Lower lobe of right lung (tissue), 2 donors: Measurements from ENCODE around the gene GPD2. TPM values are rescaled to one million over a fixed set of nuclear protein-coding genes. Genes with fewer than 3 reads are reported as not detected.
"Not testable (repeated sequence)": the region's sequence is repeated elsewhere in the genome, so short reads cannot be mapped to it uniquely, and the experiment has no call there.

Source experiments
- ATAC-seq, 2 donors: fragments of 200-7000 bp; cut with Tn5 transposase; one replicate each; pipeline ENCODE4 v1.9.1; 2020 to 2022; ENCODE audit warnings: mild to moderate bottlenecking in 2 of 2, moderate library complexity in 2 of 2
- DNase-seq: peaks from one replicate; pipeline ENCODE4 v3.0.0-alpha.2; 2020
- H3K27ac ChIP-seq: fragments of 200-600 bp; one replicate; pipeline ENCODE4 v1.8.0; 2022
- H3K27me3 ChIP-seq: fragments of 200-600 bp; one replicate; pipeline ENCODE4 v1.8.0; 2022; ENCODE audit warnings: low read depth
- H3K36me3 ChIP-seq: fragments of 200-600 bp; one replicate; pipeline ENCODE4 v1.8.0; 2022; ENCODE audit warnings: mild to moderate bottlenecking
- H3K4me1 ChIP-seq: fragments of 200-600 bp; one replicate; pipeline ENCODE4 v1.8.0; 2022
- H3K4me3 ChIP-seq: fragments of 200-600 bp; one replicate; pipeline ENCODE4 v1.8.0; 2022; ENCODE audit warnings: mild to moderate bottlenecking
- H3K9me3 ChIP-seq: fragments of 200-600 bp; one replicate; pipeline ENCODE4 v1.8.0; 2022
- CTCF ChIP-seq: fragments of 200-600 bp; IDR thresholded peaks from one replicate; pipeline ENCODE4 v1.8.0; 2022; ENCODE audit warnings: antibody characterized with exemption, mild to moderate bottlenecking
- intact Hi-C: fragments of 100-400 bp; cut with DNase I; formaldehyde crosslinking; loops from one replicate; pipeline ENCODE4 v1.11.0; 2022
- total RNA-seq: library from RNA; stranded (reverse); fragmentation: NEBNext Ultra II Directional; extraction: Animal tissue kit (Norgen Biotek cat#: 25700); gene quantifications from one replicate; pipeline ENCODE4 v1.2.1, GENCODE V29; 2021
- donor health status: DM: no; HTN: yes; CAD: no; lungs with severe emphysema.

Gene GPD2
- total RNA-seq, 1 donor from 2014 or later, result 50.4 TPM

DNA sequence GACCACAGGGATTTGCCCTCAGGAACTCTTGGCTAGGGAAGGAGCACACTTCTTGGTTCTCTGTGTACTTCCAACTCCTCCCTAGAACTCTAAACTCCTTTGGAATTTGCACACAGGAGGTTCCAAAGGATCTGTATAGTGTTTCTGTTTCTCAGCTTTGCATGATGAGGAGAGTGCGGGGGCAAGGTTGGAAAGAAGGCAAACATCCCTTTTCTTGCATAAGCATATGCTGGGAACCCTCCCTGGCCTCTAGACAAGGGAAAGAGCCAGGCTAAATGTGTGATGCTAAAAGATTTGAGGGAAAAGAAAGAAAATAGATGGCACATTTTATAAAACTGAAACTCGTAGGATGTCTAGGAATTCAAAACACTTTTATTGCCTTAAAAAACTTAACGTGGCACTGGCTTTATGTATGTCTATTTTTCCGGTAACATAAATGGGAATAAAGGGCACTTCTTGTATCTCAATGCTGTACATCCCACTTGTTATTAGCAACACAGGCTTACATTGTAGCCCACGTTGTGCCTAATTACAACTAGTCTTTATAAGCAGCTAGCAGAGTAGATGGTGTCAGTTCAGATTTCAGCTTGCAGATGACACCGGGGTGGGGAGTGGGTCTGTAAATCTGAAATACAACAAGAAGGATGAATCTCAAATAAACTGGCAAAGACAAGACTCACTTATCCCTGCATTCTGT, 165.8 kb downstream of the GPD2 start:
- no peaks in the 10 kb centered on the region for H3K27me3 ChIP-seq
- intact Hi-C loops, result no loop called here
- DNase-seq, result no peak
- TF ChIP-seq CTCF, result no peak
- no peak for ATAC-seq
- no peaks in the 10 kb centered on the region for H3K4me1 ChIP-seq
- no peaks in the 10 kb centered on the region for H3K36me3 ChIP-seq
- no peaks in the 10 kb centered on the region for H3K9me3 ChIP-seq
- no peak overlapping the region for H3K4me3 ChIP-seq
- H3K27ac ChIP-seq, result no peak overlapping the region

DNA sequence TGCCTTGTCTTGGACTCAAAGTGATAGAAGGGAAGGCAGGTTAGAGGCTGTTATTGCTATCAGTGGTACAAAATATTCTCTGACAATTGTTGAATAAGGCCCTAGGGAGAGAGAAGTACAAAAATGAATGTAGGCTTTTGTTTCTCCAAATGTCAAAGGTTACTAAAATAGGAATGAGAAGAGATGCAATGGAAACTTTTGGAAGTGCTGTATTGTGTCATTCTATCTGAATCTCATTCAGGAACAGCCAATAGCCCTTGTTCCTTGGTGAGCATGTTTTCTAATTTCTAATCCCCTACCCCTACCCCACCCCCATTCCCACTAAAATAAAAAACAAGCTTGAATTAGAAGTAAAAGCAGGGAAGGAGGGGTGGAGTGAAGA, 166.4 kb downstream of the GPD2 start:
- DNase-seq, result no peak
- Histone ChIP-seq H3K9me3 (no peaks in the 10 kb centered on the region), H3K27ac (no peak overlapping the region), H3K36me3 (no peaks in the 10 kb centered on the region), H3K27me3 (no peaks in the 10 kb centered on the region), H3K4me1 (no peaks in the 10 kb centered on the region), H3K4me3 (no peak overlapping the region)
- no peak for TF ChIP-seq CTCF
- no peak for ATAC-seq
- intact Hi-C loops, result no loop called here

GRCh38 chr2:156615836-156616322, 179.7 kb downstream of the GPD2 start:
- no peaks in the 10 kb centered on the region for H3K9me3 ChIP-seq
- DNase-seq (no peak), ATAC-seq (no peak)
- intact Hi-C loops, result no loop called here
- no peaks in the 10 kb centered on the region for H3K27me3 ChIP-seq
- H3K4me1 ChIP-seq, result no peaks in the 10 kb centered on the region
- H3K27ac ChIP-seq, result no peak overlapping the region
- no peak for TF ChIP-seq CTCF
- H3K4me3 ChIP-seq, result no peak overlapping the region
- H3K36me3 ChIP-seq, result no peaks in the 10 kb centered on the region

- H3K4me1 ChIP-seq, intact Hi-C loops, DNase-seq, ATAC-seq, H3K4me3 ChIP-seq, H3K27ac ChIP-seq, H3K9me3 ChIP-seq, H3K27me3 ChIP-seq, H3K36me3 ChIP-seq: not testable (repeated sequence)
Observed at GRCh38 chr2:156618071-156618470, 181.9 kb downstream of the GPD2 start.

GRCh38 chr2:156619021-156619539, 182.9 kb downstream of the GPD2 start:
- no peaks in the 10 kb centered on the region for H3K36me3 ChIP-seq
- no peak overlapping the region for H3K4me3 ChIP-seq
- no peak for ATAC-seq
- TF ChIP-seq CTCF, result no peak
- H3K4me1 ChIP-seq, result no peaks in the 10 kb centered on the region
- H3K27ac ChIP-seq, result no peak overlapping the region
- intact Hi-C loops, result no loop called here
- no peaks in the 10 kb centered on the region for H3K27me3 ChIP-seq
- H3K9me3 ChIP-seq, result no peaks in the 10 kb centered on the region
- DNase-seq, result no peak

DNA sequence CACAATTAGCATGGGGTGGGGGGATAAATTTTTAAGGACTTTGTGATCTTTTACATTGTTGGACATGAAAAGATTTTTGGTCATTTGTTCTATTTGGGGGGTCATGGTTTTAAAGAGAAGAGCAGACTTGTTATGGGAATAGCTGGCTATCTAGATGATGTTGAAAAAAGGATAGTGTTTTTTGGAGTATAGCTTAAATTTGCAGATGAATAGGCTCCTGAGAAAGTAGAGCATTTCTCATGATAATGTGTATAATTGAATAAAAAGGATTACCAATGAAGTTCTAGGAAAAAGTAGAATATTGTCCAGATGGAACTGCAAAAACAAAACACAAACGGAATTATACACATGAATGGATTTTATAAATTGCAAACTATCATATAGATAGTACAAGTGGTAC, 186.3 kb downstream of the GPD2 start:
- no peak for ATAC-seq
- H3K36me3 ChIP-seq, result no peaks in the 10 kb centered on the region
- DNase-seq, result no peak
- peaks cover 4% of the 10 kb centered on the region for H3K9me3 ChIP-seq
- H3K27ac ChIP-seq, result no peak overlapping the region
- intact Hi-C loops, result no loop called here
- no peak for TF ChIP-seq CTCF
- no peaks in the 10 kb centered on the region for H3K27me3 ChIP-seq
- H3K4me3 ChIP-seq, result no peak overlapping the region
- no peaks in the 10 kb centered on the region for H3K4me1 ChIP-seq
